ENCODE results near the gene TBC1D1.

DNA sequence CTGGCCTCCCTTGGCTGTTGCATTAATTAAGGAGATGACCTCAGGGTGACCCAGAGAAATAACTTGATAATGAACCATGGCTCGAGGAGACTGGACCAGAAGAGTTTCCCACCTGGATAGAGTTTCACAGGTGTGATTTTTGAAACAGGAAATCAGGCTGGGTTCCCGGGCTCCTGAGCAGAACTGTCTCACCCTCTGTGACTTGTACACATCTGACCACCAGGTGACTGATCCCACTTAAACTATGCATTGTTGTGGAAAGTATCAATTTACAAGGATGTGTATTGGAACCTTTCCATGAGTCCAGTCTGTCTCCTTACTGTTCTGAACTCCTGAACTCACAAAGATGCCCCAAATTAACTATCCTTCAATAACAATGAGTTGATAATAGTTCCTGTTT lies 289.6 kb downstream of the TBC1D1 start:
- TF ChIP-seq, protein P1, sequence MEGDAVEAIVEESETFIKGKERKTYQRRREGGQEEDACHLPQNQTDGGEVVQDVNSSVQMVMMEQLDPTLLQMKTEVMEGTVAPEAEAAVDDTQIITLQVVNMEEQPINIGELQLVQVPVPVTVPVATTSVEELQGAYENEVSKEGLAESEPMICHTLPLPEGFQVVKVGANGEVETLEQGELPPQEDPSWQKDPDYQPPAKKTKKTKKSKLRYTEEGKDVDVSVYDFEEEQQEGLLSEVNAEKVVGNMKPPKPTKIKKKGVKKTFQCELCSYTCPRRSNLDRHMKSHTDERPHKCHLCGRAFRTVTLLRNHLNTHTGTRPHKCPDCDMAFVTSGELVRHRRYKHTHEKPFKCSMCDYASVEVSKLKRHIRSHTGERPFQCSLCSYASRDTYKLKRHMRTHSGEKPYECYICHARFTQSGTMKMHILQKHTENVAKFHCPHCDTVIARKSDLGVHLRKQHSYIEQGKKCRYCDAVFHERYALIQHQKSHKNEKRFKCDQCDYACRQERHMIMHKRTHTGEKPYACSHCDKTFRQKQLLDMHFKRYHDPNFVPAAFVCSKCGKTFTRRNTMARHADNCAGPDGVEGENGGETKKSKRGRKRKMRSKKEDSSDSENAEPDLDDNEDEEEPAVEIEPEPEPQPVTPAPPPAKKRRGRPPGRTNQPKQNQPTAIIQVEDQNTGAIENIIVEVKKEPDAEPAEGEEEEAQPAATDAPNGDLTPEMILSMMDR (conservative IDR thresholded peaks at IDR 0.05 in 1 of 2, IDR thresholded peaks at IDR 0.05 in 1 of 2; ENCODE audit: low read depth in 1 of 2, low read length in 2 of 2): no peak
- TF ChIP-seq EZH2 (IDR thresholded peaks at IDR 0.05; ENCODE audit: low read length, missing control alignments): no peak
